Mesodermal cell (in vitro differentiated cells): ENCODE measurements around the gene KLHDC7B.

Source experiments
- H3K27ac ChIP-seq: 2 replicates; pipeline ENCODE4 v1.7.0; 2013; ENCODE audit warnings: mild to moderate bottlenecking, low read depth, low read length, moderate library complexity; ENCODE audit not compliant: severe bottlenecking
- H3K36me3 ChIP-seq: 2 replicates; pipeline ENCODE4 v1.7.1; 2013; ENCODE audit warnings: mild to moderate bottlenecking, low read length, moderate library complexity; ENCODE audit not compliant: control insufficient read depth, insufficient read depth
- H3K4me1 ChIP-seq: one replicate; pipeline ENCODE4 v1.7.1; 2013; ENCODE audit warnings: mild to moderate bottlenecking, low read length; ENCODE audit not compliant: insufficient read depth, control insufficient read depth, poor library complexity, severe bottlenecking
- H3K4me3 ChIP-seq: 2 replicates; pipeline ENCODE4 v1.7.0; 2013; ENCODE audit warnings: low read length, control low read depth, mild to moderate bottlenecking; ENCODE audit not compliant: insufficient read depth, poor library complexity, severe bottlenecking; ENCODE audit errors: extremely low read depth
- H3K9me3 ChIP-seq: 2 replicates; pipeline ENCODE4 v1.7.1; 2013; ENCODE audit warnings: mild to moderate bottlenecking, low read length, moderate library complexity; ENCODE audit not compliant: control insufficient read depth
- WGBS, 2 experiments: methylation state at CpG; one replicate each; pipeline ENCODE4 v1.1.5; 2013; ENCODE audit warnings: missing lambda C conversion rate in 2 of 2; ENCODE audit not compliant: insufficient coverage in 2 of 2; 5-methylcytosine and 5-hydroxymethylcytosine counted together

KLHDC7B gene

DNA sequence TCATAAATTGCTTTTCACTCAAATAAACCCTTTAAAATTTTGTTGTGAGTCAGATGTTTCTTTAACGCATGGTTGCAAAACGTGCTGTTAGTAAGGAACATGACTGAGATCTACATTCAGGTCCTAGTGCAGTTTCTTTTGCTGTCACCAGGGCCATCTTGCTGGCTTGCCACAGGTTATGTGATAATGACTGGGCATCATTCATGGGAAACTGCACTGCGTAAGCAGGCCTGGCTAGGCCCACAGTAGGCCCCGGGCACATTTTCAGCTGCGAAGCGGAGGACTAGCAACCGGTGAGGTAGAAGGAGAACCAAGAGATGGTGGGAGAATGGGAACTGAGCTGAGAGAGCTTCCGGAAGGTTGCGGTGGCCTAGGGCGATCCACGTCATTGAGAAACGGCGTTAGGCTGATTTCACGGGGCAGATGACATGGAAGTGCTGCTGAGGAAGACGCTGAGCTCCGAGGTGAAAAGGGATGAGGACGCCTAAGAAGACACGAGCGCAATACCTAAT, 3.2 kb upstream of the KLHDC7B start:
- H3K4me1 ChIP-seq = peaks cover 5% of the 10 kb centered on the region
- no peaks in the 10 kb centered on the region for H3K9me3 ChIP-seq
- H3K27ac ChIP-seq = no peak overlapping the region
- no peak overlapping the region for H3K4me3 ChIP-seq
- no peaks in the 10 kb centered on the region for H3K36me3 ChIP-seq
- WGBS, 2 experiments = 93 to 98% methylated on average over 16 of the region's 19 CpGs

DNA sequence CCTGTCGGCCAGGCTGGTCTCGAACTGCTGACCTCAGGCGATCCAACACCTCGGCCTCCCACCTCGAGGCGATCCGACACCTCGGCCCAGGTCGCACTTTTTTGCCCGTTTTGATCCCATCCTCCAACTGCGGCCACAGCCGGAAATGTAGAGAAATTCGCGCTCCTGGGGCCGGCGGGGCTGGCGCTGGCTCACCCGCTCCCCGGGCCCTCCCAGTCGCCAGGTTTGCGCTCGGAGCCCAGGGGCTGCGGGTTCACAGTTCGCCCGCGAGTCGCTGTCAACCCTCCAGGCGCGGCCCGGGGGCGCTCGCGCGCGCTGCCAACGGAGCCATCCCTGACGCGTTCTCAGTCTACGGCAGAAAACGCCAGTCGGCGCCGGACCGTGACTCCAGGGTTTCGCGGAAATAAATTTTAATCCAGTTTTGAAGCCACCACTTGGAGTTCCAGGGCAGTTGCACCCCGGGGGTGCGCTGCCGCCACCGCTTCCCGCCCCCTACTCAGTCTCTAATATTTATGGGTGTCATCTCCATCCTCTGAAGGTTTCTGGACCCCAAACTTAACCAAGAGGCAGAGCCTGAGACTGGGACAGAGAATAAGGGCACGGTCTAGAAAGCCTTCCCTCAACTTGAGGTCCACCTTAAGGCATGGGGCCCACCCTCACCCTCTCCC, 1.5 kb upstream of the KLHDC7B start:
- Histone ChIP-seq H3K4me1 (peaks cover 5% of the 10 kb centered on the region), H3K4me3 (no peak overlapping the region), H3K36me3 (no peaks in the 10 kb centered on the region), H3K9me3 (no peaks in the 10 kb centered on the region), H3K27ac (no peak overlapping the region)
- 7 to 8% methylated on average over 38 to 47 of the region's 52 CpGs for WGBS, 2 experiments

DNA sequence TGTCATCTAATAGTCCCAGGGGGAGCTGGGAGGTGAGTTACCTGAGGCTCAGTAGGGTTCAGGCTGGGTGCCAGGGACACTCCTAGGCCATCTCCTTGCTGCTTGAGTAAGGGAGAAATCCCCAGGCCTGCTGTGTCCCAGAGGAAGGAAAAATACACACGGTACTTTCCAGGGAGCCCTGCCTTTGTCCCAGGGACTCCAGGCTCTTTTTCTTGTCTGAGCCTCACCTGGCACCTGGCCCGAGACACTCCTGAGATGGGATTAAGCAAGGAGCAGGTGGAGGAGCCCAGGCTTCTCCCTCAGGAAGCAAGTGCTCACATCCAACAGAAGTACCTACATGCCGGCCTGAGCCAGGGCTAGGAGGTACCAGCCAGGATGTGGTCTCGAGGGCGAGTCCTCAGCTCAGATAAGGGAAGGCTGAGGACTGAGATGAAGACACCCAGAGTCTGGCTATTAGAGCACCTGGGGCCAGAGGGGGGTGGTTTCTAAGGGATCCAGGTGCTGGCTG, 899 bp upstream of the KLHDC7B start:
- Histone ChIP-seq H3K36me3 (no peaks in the 10 kb centered on the region), H3K4me1 (peaks cover 5% of the 10 kb centered on the region), H3K27ac (no peak overlapping the region), H3K4me3 (no peak overlapping the region), H3K9me3 (no peaks in the 10 kb centered on the region)
- 88 to 92% methylated on average over 4 of the region's 5 CpGs for WGBS, 2 experiments

DNA sequence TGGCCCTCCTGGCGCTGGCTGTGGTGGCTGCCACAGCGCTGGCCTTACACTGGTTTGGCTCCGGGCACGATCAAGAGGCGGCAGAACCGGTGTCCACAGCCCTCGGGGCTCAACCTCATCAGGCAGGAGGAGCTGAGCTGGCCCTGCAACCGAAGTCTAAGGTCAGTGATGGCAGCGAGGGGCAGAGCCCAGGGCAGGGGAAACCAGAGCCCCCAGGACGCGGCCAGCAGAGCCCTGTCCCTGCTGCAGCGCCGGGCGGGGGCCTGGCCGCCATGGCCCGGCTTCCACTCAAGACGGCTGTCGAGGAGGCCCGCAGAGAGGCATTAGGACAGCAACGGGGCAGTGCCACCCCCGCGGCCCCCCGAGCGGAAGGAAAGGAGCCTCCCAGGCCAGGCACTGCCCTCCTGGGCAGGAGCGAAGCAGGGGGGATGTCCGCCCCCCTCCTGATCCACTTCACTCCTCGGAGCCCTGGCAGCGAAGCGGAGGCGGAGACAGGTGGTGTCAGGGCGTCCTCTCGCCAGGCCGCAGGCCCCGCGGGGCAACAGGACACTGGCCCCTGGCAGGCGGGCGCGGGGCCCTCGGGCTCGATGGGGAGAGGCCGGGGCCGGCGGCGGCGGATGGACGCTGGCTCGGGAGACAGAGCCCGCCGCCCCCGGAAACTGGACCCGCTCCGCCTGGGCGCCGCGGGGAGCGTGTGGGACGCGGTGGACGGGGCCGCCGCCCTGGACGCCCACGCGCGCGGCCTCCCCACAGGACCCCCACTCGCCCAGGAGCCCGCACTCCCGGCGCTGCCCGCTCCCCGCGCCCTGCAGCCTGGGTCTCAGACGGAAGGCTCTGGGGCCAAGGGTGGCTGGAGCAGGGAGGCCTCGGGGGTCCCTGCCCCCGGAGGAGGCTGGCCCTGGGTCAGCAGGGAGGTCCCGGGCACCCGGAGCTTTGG, 895 bp downstream of the KLHDC7B start:
- H3K4me1 ChIP-seq = peaks cover 5% of the 10 kb centered on the region
- H3K4me3 ChIP-seq = no peak overlapping the region
- 96 to 97% methylated on average over 64 to 78 of the region's 78 CpGs for WGBS, 2 experiments

GRCh38 chr22:50547263-50547985, 1.7 kb downstream of the KLHDC7B start:
- Histone ChIP-seq H3K27ac (no peak overlapping the region), H3K9me3 (no peaks in the 10 kb centered on the region), H3K36me3 (no peaks in the 10 kb centered on the region), H3K4me3 (no peak overlapping the region), H3K4me1 (peaks cover 5% of the 10 kb centered on the region)
- WGBS, 2 experiments = 92 to 95% methylated on average over 28 to 34 of the region's 35 CpGs

More for the DNA sequence above, 895 bp downstream of the KLHDC7B start:
- no peaks in the 10 kb centered on the region for H3K36me3 ChIP-seq
- H3K27ac ChIP-seq = no peak overlapping the region
- H3K9me3 ChIP-seq = no peaks in the 10 kb centered on the region

DNA sequence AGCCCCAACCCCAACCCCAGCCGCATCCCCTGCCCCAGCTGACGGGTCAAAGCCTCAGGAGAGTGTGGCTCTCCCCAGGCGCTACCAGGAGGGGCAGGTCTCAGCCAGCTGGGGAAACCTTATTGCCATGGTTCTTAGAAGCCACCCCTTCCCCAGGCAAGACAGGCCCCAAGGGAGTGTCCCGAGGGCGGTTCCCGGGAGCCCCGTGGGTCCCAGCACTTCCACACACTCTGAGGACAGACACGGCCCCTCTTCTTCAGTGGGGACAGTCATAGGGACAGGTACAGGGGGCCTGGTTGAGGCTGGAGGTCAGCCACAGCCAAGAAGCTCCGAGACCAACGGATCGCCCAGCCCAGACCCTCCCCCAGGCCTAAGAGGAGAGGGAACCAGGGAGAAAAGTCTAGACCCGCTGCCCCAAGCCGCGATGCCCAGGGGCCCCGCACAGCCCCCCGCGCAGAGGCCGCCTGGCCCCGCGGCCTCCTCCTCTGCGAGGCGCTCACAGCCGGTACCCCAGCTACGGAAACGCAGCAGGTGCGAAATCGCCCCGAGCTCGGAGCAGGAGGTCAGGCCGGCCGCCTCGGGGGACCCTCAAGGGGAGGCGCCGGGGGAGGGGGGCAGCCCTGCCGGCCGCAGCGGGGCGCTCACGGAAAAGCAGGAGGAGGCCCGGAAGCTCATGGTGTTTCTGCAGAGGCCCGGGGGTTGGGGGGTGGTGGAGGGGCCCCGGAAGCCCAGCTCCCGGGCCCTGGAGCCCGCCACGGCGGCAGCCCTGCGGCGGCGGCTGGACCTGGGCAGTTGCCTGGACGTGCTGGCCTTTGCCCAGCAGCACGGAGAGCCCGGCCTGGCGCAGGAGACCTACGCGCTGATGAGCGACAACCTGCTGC, 2.6 kb downstream of the KLHDC7B start:
- Histone ChIP-seq H3K9me3 (no peaks in the 10 kb centered on the region), H3K36me3 (no peaks in the 10 kb centered on the region), H3K4me3 (no peak overlapping the region), H3K4me1 (peaks cover 5% of the 10 kb centered on the region), H3K27ac (no peak overlapping the region)
- WGBS, 2 experiments = 93 to 96% methylated on average over 27 to 46 of the region's 56 CpGs

DNA sequence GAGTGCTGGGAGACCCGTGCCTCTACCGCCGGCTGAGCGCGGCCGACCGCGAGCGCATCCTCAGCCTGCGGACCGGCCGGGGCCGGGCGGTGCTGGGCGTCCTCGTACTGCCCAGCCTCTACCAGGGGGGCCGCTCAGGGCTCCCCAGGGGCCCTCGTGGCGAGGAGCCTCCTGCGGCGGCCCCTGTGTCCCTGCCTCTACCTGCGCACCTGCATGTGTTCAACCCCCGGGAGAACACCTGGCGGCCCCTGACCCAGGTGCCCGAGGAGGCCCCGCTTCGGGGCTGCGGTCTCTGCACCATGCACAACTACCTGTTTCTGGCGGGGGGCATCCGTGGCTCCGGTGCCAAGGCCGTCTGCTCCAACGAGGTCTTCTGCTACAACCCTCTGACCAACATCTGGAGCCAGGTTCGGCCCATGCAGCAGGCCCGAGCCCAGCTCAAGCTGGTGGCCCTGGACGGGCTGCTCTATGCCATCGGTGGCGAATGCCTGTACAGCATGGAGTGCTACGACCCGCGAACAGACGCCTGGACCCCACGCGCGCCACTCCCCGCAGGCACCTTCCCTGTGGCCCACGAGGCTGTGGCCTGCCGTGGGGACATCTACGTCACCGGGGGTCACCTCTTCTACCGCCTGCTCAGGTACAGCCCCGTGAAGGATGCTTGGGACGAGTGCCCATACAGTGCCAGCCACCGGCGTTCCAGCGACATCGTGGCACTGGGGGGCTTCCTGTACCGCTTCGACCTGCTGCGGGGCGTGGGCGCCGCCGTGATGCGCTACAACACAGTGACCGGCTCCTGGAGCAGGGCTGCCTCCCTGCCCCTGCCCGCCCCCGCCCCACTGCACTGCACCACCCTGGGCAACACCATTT, 3.5 kb downstream of the KLHDC7B start:
- H3K36me3 ChIP-seq = no peaks in the 10 kb centered on the region
- H3K4me3 ChIP-seq = no peak overlapping the region
- H3K27ac ChIP-seq = no peak overlapping the region
- WGBS, 2 experiments = 93 to 97% methylated on average over 56 to 66 of the region's 68 CpGs
- H3K9me3 ChIP-seq = no peaks in the 10 kb centered on the region
- H3K4me1 ChIP-seq = peaks cover 5% of the 10 kb centered on the region

GRCh38 chr22:50550395-50550794, 4.7 kb downstream of the KLHDC7B start:
- 88 to 89% methylated on average over 6 to 8 of the region's 8 CpGs for WGBS, 2 experiments
- Histone ChIP-seq H3K9me3 (no peaks in the 10 kb centered on the region), H3K36me3 (no peaks in the 10 kb centered on the region), H3K27ac (no peak overlapping the region), H3K4me3 (no peak overlapping the region), H3K4me1 (peaks cover under 1% of the 10 kb centered on the region)

DNA sequence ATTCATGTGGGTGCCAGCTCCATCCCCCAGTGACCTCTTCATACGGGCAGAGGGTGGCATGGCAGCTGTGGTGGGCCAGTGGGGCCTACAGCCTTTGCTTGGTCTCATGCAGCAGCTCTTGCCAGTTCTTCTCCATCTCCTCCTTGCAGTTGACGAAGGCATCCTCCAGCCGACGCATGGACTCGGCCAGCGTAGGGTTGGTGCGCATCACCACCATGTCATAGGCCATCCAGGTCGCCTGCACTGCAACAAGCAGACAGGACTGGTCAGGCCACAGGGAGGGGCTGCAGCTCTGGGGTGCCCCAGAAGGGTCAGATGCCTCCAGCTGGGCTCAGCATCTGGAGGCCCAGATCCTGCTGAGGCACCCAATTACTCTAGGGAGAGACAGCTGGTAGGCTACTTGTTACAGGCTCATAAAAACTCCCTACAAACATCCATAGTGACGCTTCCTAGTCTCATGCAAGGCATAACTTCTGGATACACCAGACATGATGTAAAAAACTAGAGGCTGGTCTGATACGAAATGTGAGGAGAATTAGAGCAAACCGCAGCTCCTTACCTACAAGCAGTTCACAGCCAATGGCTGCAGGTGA, 5.6 kb downstream of the KLHDC7B start:
- no peaks in the 10 kb centered on the region for H3K36me3 ChIP-seq
- WGBS, 2 experiments = 85 to 91% methylated on average over 10 to 11 of the region's 11 CpGs
- no peaks in the 10 kb centered on the region for H3K9me3 ChIP-seq
- no peak overlapping the region for H3K27ac ChIP-seq
- H3K4me1 ChIP-seq = no peaks in the 10 kb centered on the region
- no peak overlapping the region for H3K4me3 ChIP-seq
